HCT116 (cell line): ENCODE results near the gene HCLS1. TPM values are rescaled to one million over a fixed set of nuclear protein-coding genes. Genes with fewer than 3 reads are reported as not detected.

Source experiments
- ATAC-seq: fragments of 200-7000 bp; cut with Tn5 transposase; 2 replicates; pipeline ENCODE4 v1.9.1; 2020; ENCODE audit warnings: mild to moderate bottlenecking, moderate library complexity
- BruUV-seq: library from RNA; stranded (reverse); fragments of 400-500 nt; replicated peaks from 2 replicates; lab custom pipeline; 2021; lab: Mats Ljungman, UMichigan
- CTCF ChIA-PET: fragments of 300-600 bp; sonication (Branson Sonifier 250); formaldehyde crosslinking; loops from one replicate; lab custom pipeline; 2021; ENCODE audit warnings: antibody characterized with exemption; lab: Charles Lee
- POLR2A ChIA-PET: fragments of 300-600, 350-600 bp; sonication (Branson Sonifier 250); formaldehyde crosslinking; loops from one replicate; lab custom pipeline; 2021; ENCODE audit warnings: antibody characterized with exemption; lab: Charles Lee
- RAD21 ChIA-PET, 2 experiments: fragments of 300-600 bp; sonication (Branson Sonifier 250); formaldehyde crosslinking; loops; one replicate each; lab custom pipeline; 2023; ENCODE audit warnings: low total read pairs in 2 of 2; ENCODE audit not compliant: uncharacterized antibody in 2 of 2, unreplicated experiment in 2 of 2, low non-redundant PET in 1 of 2; lab: Charles Lee
- DNase-seq: peaks from one replicate; pipeline ENCODE4 v3.0.0-alpha.2; 2010; ENCODE audit warnings: low read depth, low spot score
- H2AFZ ChIP-seq: fragments of 200-600 bp; shearing (Covaris generic), sonication (generic); 2 replicates; pipeline ENCODE4 v1.6.1; 2017; ENCODE audit warnings: low read depth, mixed run types, mixed read lengths, antibody characterized with exemption, low read length; ENCODE audit not compliant: poor library complexity, severe bottlenecking
- H3K27ac ChIP-seq: 2 replicates; pipeline ENCODE4 v1.5.1; 2012; ENCODE audit warnings: low read depth, low read length
- H3K27me3 ChIP-seq: fragments of 200-600 bp; sonication (generic); 2 replicates; pipeline ENCODE4 v1.6.1; 2016; ENCODE audit warnings: mixed run types, low read length, mixed read lengths; ENCODE audit not compliant: insufficient read depth
- H3K36me3 ChIP-seq, 2 experiments: fragments of 200-500 bp in 1 of 2; fragments of 200-600 bp in 1 of 2; sonication (Bioruptor generic) in 1 of 2; sonication (generic) in 1 of 2; 2 replicates each; pipeline versions ENCODE4 v1.5.1 to v1.6.1; 2014 to 2016; ENCODE audit warnings: low read length in 2 of 2, inconsistent platforms in 1 of 2, mixed read lengths in 1 of 2, mixed run types in 1 of 2; ENCODE audit not compliant: insufficient read depth in 2 of 2, control insufficient read depth in 1 of 2
- H3K4me1 ChIP-seq, 2 experiments: fragments of 200-600 bp in 1 of 2; sonication (generic) in 1 of 2; 2 replicates each; pipeline versions ENCODE4 v1.5.1 to v1.6.1; 2012 to 2017; ENCODE audit warnings: low read length in 2 of 2, inconsistent platforms in 1 of 2, mild to moderate bottlenecking in 1 of 2, mixed read lengths in 1 of 2, mixed run types in 1 of 2, moderate library complexity in 1 of 2; ENCODE audit not compliant: insufficient read depth in 2 of 2, control insufficient read depth in 1 of 2
- H3K4me2 ChIP-seq: fragments of 200-600 bp; sonication (generic); 2 replicates; pipeline ENCODE4 v1.6.1; 2017; ENCODE audit warnings: mixed run types, low read length, mixed read lengths
- H3K4me3 ChIP-seq, 2 experiments: fragments of 200-600 bp in 1 of 2; sonication (generic) in 1 of 2; replicated peaks in 1 of 2; 2 replicates each; pipeline ENCODE4 v1.5.1; 2011 to 2016; ENCODE audit warnings: low read length in 2 of 2, control low read depth in 1 of 2, low read depth in 1 of 2, mild to moderate bottlenecking in 1 of 2, mixed read lengths in 1 of 2, mixed run types in 1 of 2
- H3K79me2 ChIP-seq: fragments of 200-600 bp; sonication (generic); 2 replicates; pipeline ENCODE4 v1.6.1; 2017; ENCODE audit warnings: mild to moderate bottlenecking, mixed run types, low read length, moderate library complexity, mixed read lengths; ENCODE audit not compliant: insufficient read depth
- H3K9ac ChIP-seq: fragments of 200-600 bp; sonication (generic); 2 replicates; pipeline ENCODE4 v1.6.1; 2016; ENCODE audit warnings: low read length, mixed read lengths
- H3K9me2 ChIP-seq: fragments of 200-600 bp; sonication (generic), shearing (Covaris generic); 2 replicates; pipeline ENCODE4 v1.6.1; 2017; ENCODE audit warnings: mixed run types, mild to moderate bottlenecking, moderate library complexity; ENCODE audit not compliant: insufficient read depth
- H3K9me3 ChIP-seq, 2 experiments: fragments of 200-500 bp in 1 of 2; fragments of 200-600 bp in 1 of 2; sonication (Bioruptor generic) in 1 of 2; sonication (generic) in 1 of 2; 2 replicates each; pipeline ENCODE4 v1.6.1; 2014 to 2017; ENCODE audit warnings: low read length in 2 of 2, mixed read lengths in 2 of 2, inconsistent platforms in 1 of 2, low read depth in 1 of 2, mild to moderate bottlenecking in 1 of 2, mixed run types in 1 of 2, moderate library complexity in 1 of 2; ENCODE audit not compliant: control insufficient read depth in 1 of 2, insufficient read depth in 1 of 2
- H4K20me1 ChIP-seq: fragments of 200-600 bp; sonication (generic), shearing (Covaris generic); 2 replicates; pipeline ENCODE4 v1.6.1; 2017; ENCODE audit warnings: mixed run types, mild to moderate bottlenecking, moderate library complexity; ENCODE audit not compliant: insufficient read depth
- CBX3 ChIP-seq: IDR thresholded peaks from 2 replicates; pipeline ENCODE4 v1.6.1; 2012; ENCODE audit warnings: low read depth
- CEBPB ChIP-seq: IDR thresholded peaks from 2 replicates; pipeline ENCODE4 v1.6.1; 2012; ENCODE audit warnings: low read depth
- EGR1 ChIP-seq: IDR thresholded peaks from 2 replicates; pipeline ENCODE4 v1.6.1; 2012; ENCODE audit warnings: low read depth
- EZH2 ChIP-seq: fragments of 200-600 bp; sonication (generic); IDR thresholded peaks from 2 replicates; pipeline ENCODE4 v1.6.1; 2017; ENCODE audit warnings: antibody characterized with exemption, mixed run types
- EZH2phosphoT487 ChIP-seq: fragments of 200-600 bp; IDR thresholded peaks from 2 replicates; pipeline ENCODE4 v1.6.1; 2018; ENCODE audit warnings: antibody characterized with exemption, borderline replicate concordance
- JUND ChIP-seq: IDR thresholded peaks from 2 replicates; pipeline ENCODE4 v1.6.1; 2012
- POLR2A ChIP-seq: IDR thresholded peaks from 2 replicates; pipeline ENCODE4 v1.7.0; 2011; ENCODE audit warnings: borderline replicate concordance; ENCODE audit not compliant: insufficient read depth, insufficient read length; ENCODE audit errors: extremely low read depth
- POLR2AphosphoS5 ChIP-seq: IDR thresholded peaks from 2 replicates; pipeline ENCODE4 v1.6.1; 2011; ENCODE audit warnings: mild to moderate bottlenecking, low read depth, low read length, moderate library complexity
- RAD21 ChIP-seq: IDR thresholded peaks from 2 replicates; pipeline ENCODE4 v1.6.1; 2012; ENCODE audit warnings: low read depth, mild to moderate bottlenecking
- SIN3A ChIP-seq: IDR thresholded peaks from 2 replicates; pipeline ENCODE4 v1.6.1; 2012; ENCODE audit warnings: low read depth
- SP1 ChIP-seq: IDR thresholded peaks from 2 replicates; pipeline ENCODE4 v1.6.1; 2012; ENCODE audit warnings: low read depth
- SRF ChIP-seq: IDR thresholded peaks from 2 replicates; pipeline ENCODE4 v1.6.1; 2012; ENCODE audit warnings: low read depth
- TCF7L2 ChIP-seq: IDR thresholded peaks from 2 replicates; pipeline ENCODE4 v1.7.0; 2011; ENCODE audit warnings: borderline replicate concordance, inconsistent platforms; ENCODE audit not compliant: insufficient read depth, insufficient read length; ENCODE audit errors: extremely low read depth
- YY1 ChIP-seq: IDR thresholded peaks from 2 replicates; pipeline ENCODE4 v1.6.1; 2011; ENCODE audit warnings: low read length, low read depth, moderate library complexity, mild to moderate bottlenecking; ENCODE audit not compliant: insufficient replicate concordance; ENCODE audit errors: extremely low read depth
- ZNF274 ChIP-seq: fragments of 200-500 bp; sonication (Bioruptor generic); IDR thresholded peaks from 2 replicates; pipeline ENCODE4 v1.6.1; 2014; ENCODE audit warnings: mild to moderate bottlenecking, low read depth, low read length, inconsistent platforms
- intact Hi-C: fragments of 100-400 bp; cut with micrococcal nuclease; formaldehyde crosslinking; loops from 2 replicates; pipeline ENCODE4 v1.10.0; 2022
- total RNA-seq: library from RNA; stranded (reverse); gene quantifications from one replicate; pipeline ENCODE4 v1.2.1, GENCODE V29; 2021; ENCODE audit not compliant: unreplicated experiment
- TF ChIP-seq, protein P1 (sequence below): IDR thresholded peaks from 2 replicates; pipeline ENCODE4 v1.6.1; 2012; ENCODE audit warnings: low read depth
- TF ChIP-seq, protein P2 (sequence below): IDR thresholded peaks from 2 replicates; pipeline ENCODE4 v1.6.1; 2011; ENCODE audit warnings: mild to moderate bottlenecking, low read length, moderate library complexity; ENCODE audit not compliant: insufficient replicate concordance; ENCODE audit errors: extremely low read depth
- TF ChIP-seq, protein P3 (sequence below): IDR thresholded peaks from 2 replicates; pipeline ENCODE4 v1.6.1; 2012
- TF ChIP-seq, protein P4 (sequence below): IDR thresholded peaks from 2 replicates; pipeline ENCODE4 v1.6.1; 2012

The HCLS1 gene
- total RNA-seq, 1 experiment from 2014 or later, result 1.6 TPM

DNA sequence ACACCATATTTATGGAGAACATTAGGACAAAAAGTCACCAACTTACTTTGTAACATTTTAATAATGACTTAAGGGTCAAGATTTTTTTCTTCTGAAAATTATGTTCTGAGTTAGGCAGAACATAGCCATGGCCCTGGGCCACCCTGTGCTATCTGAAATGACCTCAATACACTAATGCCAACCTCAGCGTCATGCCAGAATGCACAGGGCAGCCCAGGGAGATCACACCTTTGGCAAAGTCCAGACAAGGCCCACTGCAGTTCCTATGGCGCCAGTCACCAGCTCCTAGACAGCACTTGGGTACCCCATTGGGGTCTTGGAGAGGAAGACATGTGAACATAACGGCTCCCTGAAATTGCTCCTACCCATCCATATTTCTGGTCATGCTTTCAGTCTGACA is 33.1 kb downstream of the HCLS1 start:
- H3K4me2 ChIP-seq, result no peak overlapping the region
- RAD21 ChIA-PET, result no interaction called here

More for the DNA sequence above, 33.1 kb downstream of the HCLS1 start:
- no peak for DNase-seq
- H3K36me3 ChIP-seq, result no peaks in the 10 kb centered on the region
- H3K4me3 ChIP-seq, result no peak overlapping the region
- no peaks in the 10 kb centered on the region for H3K9me2 ChIP-seq
- no peaks in the 10 kb centered on the region for H4K20me1 ChIP-seq
- H3K27ac ChIP-seq, result no peak overlapping the region
- CTCF ChIA-PET, result no interaction called here
- H3K27me3 ChIP-seq, result no peaks in the 10 kb centered on the region
- no peak overlapping the region for H2AFZ ChIP-seq
- no peak overlapping the region for H3K9ac ChIP-seq
- H3K79me2 ChIP-seq, result no peaks in the 10 kb centered on the region
- no TSS peak for BruUV-seq
- intact Hi-C loops, result no loop called here
- POLR2A ChIA-PET, result no interaction called here
- no peaks in the 10 kb centered on the region for H3K4me1 ChIP-seq
- H3K9me3 ChIP-seq, result no peaks in the 10 kb centered on the region
- TF ChIP-seq EZH2 (no peak), TCF7L2 (no peak), YY1 (no peak), SP1 (no peak), SIN3A (no peak), ZNF274 (no peak), SRF (no peak), CEBPB (no peak), JUND (no peak), EZH2phosphoT487 (no peak), POLR2A (no peak), POLR2AphosphoS5 (no peak), EGR1 (no peak), RAD21 (no peak), CBX3 (no peak)
- TF ChIP-seq, protein P1, sequence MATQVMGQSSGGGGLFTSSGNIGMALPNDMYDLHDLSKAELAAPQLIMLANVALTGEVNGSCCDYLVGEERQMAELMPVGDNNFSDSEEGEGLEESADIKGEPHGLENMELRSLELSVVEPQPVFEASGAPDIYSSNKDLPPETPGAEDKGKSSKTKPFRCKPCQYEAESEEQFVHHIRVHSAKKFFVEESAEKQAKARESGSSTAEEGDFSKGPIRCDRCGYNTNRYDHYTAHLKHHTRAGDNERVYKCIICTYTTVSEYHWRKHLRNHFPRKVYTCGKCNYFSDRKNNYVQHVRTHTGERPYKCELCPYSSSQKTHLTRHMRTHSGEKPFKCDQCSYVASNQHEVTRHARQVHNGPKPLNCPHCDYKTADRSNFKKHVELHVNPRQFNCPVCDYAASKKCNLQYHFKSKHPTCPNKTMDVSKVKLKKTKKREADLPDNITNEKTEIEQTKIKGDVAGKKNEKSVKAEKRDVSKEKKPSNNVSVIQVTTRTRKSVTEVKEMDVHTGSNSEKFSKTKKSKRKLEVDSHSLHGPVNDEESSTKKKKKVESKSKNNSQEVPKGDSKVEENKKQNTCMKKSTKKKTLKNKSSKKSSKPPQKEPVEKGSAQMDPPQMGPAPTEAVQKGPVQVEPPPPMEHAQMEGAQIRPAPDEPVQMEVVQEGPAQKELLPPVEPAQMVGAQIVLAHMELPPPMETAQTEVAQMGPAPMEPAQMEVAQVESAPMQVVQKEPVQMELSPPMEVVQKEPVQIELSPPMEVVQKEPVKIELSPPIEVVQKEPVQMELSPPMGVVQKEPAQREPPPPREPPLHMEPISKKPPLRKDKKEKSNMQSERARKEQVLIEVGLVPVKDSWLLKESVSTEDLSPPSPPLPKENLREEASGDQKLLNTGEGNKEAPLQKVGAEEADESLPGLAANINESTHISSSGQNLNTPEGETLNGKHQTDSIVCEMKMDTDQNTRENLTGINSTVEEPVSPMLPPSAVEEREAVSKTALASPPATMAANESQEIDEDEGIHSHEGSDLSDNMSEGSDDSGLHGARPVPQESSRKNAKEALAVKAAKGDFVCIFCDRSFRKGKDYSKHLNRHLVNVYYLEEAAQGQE, result no peak
- TF ChIP-seq, protein P2, sequence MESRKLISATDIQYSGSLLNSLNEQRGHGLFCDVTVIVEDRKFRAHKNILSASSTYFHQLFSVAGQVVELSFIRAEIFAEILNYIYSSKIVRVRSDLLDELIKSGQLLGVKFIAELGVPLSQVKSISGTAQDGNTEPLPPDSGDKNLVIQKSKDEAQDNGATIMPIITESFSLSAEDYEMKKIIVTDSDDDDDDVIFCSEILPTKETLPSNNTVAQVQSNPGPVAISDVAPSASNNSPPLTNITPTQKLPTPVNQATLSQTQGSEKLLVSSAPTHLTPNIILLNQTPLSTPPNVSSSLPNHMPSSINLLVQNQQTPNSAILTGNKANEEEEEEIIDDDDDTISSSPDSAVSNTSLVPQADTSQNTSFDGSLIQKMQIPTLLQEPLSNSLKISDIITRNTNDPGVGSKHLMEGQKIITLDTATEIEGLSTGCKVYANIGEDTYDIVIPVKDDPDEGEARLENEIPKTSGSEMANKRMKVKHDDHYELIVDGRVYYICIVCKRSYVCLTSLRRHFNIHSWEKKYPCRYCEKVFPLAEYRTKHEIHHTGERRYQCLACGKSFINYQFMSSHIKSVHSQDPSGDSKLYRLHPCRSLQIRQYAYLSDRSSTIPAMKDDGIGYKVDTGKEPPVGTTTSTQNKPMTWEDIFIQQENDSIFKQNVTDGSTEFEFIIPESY, result no peak
- TF ChIP-seq, protein P3, sequence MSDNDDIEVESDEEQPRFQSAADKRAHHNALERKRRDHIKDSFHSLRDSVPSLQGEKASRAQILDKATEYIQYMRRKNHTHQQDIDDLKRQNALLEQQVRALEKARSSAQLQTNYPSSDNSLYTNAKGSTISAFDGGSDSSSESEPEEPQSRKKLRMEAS, result no peak
- TF ChIP-seq, protein P4, sequence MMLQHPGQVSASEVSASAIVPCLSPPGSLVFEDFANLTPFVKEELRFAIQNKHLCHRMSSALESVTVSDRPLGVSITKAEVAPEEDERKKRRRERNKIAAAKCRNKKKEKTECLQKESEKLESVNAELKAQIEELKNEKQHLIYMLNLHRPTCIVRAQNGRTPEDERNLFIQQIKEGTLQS, result no peak
- TF ChIP-seq, all 23 proteins: peak for 0
- no peak for ATAC-seq
